ENCODE data around the gene PNPLA5. TPM values are rescaled to one million over a fixed set of nuclear protein-coding genes. Genes with fewer than 3 reads are reported as not detected.

Gene PNPLA5
- total RNA-seq, 1 donor from 2014 or later: not detected

DNA sequence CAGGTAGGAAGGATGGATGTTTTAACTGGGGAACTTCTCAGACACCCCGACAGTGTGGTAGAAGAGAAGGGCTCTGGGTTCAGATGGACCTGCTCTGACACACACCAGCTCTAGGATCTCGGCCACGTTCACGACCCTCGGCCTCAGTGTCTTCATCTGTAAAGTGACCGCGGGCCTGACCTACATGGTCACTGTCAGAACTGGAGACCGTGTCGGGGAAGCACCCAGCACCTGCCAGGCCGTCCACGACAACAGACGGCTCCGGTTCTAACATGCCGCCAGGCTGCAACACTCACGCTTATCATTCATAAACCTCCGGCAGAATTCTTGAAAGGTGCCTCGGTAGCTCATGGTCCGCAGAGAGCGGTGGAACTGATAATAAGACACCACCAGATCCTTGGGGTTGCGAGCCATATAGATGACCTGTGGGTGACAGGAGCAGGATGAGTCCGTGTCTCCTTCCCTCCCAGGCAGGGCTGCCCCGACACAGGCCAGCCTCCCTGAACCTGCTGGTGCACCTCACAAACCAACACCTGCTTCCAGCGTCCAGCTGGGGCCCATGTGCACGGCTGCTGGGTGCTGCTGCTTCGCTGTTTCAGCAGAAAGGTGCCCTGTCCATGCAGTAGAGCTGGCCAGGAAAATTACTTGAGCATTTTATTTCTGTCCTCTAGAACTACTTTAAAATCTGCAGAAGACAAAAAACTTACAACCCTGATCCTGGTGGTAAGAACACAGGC, 53.1 kb downstream of the PNPLA5 start:
- DNase-seq: no peak

DNA sequence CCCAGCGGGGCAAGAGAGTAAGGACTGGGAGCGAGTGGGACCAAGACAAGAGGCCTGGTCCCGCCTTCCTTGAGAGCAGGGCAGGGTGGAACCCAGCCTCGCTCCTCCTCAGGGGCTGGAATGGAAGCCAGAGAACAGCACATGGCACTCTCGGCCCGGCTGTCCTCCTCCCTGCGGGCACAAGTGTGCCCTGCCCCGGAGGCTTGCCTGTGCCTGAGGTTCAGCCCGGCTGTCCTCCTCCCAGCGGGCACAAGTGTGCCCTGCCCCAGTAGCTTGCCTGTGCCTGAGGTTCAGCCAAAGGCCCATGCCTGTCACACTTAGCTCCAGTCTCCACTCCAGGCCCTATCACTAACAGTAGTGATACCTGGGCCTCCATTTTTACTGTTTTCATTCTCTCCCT, 53.7 kb downstream of the PNPLA5 start:
- DNase-seq: no peak

DNA sequence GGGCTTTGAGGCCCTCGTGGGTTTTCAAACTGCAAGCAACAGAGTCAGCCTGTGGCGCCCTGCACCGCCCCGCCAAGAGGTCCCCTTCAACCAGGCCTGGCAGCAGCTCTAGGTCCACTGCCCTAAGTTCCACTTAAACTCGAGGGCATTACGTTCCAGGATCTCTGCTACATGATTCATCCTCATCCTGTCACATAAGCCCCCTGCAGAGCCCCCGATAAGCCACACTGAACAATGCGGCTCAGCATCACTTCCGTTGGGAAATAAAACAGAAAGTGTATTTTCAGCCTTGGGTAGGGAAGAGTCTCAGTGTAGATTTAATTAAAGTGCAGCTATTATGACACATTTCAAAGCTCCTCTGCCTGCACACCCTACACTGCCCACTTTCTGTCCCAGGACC, 54.1 kb downstream of the PNPLA5 start:
- DNase-seq: no peak

DNA sequence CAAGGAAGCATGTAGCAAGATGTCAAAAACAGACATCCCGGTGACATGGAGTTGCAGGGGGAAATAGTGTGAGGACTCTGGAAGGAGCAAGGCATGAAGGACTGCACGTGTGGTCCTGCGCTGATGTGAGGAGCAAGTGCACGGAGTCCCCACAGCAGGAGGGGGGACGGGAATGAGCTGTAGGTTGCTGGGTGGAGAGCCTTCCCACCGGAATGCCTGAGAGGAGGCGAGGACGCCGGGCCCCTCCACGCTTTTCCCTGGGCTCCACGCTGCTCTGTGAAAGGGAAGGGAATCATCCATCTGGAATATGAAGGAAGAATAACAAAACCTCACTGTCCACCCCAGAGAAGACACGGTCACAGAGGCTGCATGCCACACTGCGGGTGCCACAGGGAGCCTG, 56.1 kb downstream of the PNPLA5 start:
- no peak for DNase-seq

DNA sequence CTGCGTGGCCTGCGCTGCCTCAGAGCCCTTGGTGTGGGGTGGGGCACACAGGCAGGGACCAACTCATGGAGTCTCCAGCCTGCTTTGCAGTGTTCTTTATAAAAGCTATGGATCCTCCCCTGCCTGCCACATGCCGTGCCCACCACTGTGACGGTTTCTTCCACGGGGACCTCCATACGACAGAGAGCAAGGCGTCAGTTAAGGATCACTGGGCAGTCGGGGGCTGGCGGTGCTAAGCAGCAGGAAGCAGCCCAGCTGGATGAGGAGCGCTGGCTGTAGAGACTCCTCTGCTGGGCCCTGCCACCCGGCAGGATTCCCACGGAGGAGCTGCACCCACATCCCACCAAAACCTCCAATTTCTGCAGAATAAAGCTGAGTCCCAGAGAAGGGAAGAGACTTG, 56.6 kb downstream of the PNPLA5 start:
- no peak for DNase-seq

DNA sequence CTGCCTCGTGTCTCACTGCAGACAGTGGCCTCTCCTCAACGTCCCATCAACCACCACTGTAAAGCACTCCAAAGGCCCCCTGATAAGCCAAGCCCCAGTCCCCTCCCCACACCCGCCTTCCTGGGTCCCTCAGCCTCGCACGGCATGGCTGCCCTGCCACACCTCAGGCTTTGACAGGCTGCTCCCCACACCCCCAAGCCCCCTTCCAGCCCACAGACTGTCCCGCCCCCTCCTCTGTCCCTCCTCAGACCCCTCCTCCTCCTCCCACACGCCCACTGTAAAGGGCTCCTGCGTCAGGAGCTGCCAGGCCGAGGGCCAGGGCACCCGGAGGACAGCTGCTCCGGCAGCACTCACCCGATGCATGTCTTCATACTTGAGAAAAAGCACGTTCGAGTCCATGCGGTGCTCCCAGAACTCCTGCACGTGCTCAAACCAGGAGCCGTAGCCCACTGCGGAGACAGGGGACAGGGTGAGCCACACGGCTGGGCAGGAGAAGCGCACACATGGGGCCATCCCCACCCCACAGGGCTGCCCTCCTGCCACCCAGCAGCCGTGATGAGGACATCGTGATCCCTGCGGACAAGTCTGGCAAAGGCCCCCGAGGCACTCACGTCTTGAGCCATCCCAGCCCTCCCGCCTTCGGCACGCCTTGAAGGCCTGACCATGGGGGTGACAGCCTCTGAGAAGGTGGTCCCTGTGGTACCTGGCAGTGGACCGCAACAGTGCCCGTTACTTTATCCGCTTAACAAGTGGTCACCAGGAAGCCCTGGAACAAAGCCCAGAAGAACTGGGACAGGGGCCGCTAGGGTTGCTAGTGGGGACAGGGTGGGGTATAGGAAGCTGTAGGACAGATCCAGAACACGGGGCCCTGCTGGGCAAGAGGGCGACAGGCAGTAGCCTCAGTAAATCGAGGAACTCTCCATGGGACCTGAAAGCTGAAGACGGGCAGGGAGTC, 58.2 kb downstream of the PNPLA5 start:
- DNase-seq: peak; percentile 50

DNA sequence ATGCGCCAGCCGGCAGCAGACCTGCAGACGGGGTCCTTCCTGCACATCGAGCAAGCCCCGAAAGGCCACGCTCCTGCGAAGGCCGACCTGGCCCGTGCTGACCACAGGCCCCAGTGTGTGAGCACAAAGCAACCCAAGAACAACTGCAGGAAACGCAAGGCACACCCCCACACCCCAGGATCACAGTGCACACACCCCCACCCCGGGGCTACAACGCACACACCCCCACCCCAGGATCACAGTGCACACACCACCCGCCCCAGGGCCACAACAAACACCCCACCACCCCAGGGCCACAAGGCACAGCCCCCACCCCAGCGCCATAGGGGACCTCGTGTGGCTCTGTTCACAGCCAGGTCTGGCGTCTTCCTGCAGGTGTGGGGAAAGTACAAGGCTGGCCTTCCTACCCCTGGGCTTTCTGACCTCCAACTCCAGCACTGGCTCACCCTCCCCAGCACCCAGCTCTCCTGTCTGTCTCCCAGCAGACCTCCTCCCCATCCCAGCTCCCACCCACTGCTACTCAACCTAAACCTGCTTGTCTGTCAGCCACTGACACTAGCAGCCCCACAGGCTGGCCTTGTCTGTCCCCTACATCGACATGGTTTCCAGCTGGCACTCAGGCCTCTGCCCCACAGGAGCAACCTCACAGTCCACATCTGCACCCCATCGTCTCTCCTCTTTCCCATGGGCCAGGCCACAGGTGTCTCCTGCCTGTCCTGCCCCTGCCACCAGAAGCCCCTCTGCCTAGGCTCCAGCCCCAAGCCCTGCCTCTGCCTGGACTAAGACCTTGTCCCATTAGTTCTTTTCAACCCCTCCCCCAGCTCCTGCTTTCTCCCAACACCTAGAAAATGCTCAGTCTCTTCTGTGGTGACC, 59.2 kb downstream of the PNPLA5 start:
- no peak for DNase-seq

DNA sequence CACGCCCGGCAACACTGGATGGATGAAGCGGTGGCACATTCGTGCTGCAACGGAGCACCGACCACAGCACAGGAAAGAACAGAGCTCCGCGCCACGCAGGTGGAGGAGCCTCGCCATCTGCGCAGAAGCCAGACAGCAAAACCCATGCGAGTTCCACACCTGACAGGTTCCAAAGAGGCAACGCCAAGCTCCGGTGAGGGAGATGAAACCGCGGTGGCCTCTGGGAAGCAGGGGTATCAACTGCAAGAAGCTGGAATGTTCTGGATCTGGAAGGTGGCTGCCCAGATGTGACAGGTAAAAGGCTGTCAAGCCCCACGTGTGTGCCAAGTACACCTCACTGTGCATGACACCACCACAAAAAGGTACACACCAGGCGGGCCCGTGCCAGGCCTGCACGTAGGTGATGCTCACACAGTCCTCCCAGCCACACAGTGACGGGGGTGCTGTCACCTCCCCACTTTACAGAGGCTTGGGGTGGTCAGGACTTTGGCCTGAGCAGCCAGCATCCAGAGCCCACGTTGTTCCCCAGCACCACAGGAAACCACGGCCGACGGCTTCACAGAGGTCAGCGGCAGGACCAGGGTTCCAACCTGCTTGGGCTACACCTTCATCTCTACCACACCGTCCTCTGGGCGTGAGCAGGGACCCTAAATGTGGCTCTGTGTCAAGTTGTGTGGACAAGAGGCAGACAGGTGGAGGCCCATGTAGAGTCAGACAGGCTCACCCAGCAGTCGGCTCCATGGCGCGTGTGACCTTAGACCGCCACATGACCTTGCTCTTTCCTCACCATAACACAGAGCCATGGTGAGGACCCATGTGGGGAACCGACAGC, 60.0 kb downstream of the PNPLA5 start:
- DNase-seq: no peak

DNA sequence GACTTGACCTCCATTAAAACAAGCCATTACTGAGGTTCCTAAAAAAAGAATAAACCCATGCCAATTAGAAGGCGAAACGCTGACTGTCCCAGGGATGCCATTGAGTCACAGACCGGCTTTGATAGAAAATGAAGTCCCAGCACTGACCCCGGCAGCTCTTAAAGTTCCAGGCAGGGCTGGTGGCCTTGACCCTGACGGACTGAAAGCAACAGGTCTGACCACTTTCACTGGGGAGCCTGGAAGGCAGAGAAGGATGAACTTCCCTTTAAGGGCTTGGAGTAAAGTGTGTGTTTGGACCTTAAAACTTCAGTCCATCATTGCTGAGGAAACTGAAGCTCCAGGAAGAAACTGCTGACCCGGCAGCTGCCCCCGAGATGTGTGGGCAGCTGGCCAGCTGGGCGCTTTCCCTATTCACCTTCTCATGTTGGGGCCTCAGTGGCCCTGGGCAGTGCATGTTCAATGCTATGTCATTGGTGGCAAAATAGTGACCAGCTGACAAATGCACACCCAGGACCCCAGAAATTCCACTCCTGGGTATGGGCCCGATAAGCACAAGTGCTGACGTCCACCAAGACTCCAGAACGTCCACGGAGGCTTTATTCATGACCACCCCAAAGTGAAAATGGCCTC, 60.8 kb downstream of the PNPLA5 start:
- no peak for DNase-seq

DNA sequence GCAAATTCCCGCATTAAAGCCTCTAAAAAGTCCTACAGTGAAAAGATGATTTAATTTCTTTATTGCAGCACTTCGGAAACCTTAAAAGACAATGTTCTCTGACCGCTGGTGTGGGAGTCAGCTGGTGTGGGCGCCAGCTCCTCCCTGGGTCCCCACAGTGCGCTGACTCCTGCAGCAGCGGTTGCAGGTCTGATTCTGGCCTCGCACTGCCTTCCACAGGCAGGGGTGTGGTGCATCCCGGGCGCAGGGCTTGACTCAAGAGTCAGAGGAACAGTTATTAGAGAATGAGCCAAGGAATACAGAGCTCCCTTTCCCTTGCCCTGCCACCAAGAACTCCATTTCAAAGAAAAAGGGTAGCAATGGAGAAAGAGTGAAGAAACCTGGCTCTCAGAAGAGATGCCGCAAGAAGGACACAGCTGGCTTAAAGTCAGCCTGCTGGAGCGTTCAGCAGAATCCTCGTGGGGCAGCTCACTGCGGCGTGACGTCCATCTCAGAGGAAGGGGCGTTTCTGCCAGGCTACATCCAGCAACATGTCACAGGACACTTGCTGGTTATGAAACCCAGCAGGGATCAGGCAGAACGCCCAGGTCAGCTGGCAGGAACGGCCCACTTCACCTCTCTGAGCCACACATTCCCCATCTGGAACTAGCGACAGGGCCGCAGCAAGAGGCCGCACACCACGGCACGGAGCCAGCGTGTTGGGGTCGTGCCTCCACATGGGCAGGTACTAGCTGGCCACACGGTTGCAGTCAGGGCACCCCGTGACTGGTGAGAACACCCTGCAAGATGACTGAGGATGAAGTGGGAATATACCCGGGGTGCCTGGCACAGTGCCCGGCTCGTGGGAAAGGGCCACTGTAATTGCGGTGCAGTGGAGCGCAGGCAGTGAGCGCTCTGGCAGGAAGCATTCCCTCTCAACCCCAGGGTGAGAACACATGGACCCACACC, 61.6 kb downstream of the PNPLA5 start:
- DNase-seq: peak; percentile 73

Other genes with a start within 250 kb of the PNPLA5 start
- gene EFCAB6, start 79.7 kb downstream of the PNPLA5 start, total RNA-seq: 4.7 TPM
- gene SULT4A1, start 29.5 kb downstream of the PNPLA5 start, total RNA-seq: 0.92 TPM
- 0.51 TPM for gene PNPLA3, start 31.8 kb upstream of the PNPLA5 start, total RNA-seq
- 59.8 TPM for gene SAMM50, start 63.4 kb upstream of the PNPLA5 start, total RNA-seq
- gene PARVB, start 132.3 kb upstream of the PNPLA5 start, total RNA-seq: 43.1 TPM